GM23338 (cell line): Measurements from ENCODE around the gene RBM19. TPM values are rescaled to one million over a fixed set of nuclear protein-coding genes. Genes with fewer than 3 reads are reported as not detected.
A peak's percentile ranks its signal among the peaks of the same experiment; 100 is the strongest.

Source experiments
- ATAC-seq: fragments of 200-7000 bp; cut with Tn5 transposase; 3 replicates; pipeline ENCODE4 v1.9.1; 2020
- DNase-seq: peaks from one replicate; pipeline ENCODE4 v3.0.0-alpha.2; 2015; ENCODE audit warnings: low spot score
- H2AFZ ChIP-seq: fragments of 200-600 bp; sonication (generic); 2 replicates; pipeline ENCODE4 v1.8.0; 2016; ENCODE audit warnings: antibody characterized with exemption, mild to moderate bottlenecking, moderate library complexity
- H3F3A ChIP-seq: fragments of 200-600 bp; sonication (generic); replicated peaks from 2 replicates; pipeline ENCODE4 v1.8.0; 2017; ENCODE audit warnings: antibody characterized with exemption, mixed run types, low read depth
- H3K27ac ChIP-seq: fragments of 200-600 bp; sonication (generic); 2 replicates; pipeline ENCODE4 v1.6.1; 2016; ENCODE audit warnings: low read depth
- H3K27me3 ChIP-seq: fragments of 200-600 bp; sonication (generic); 2 replicates; pipeline ENCODE4 v1.8.0; 2016; ENCODE audit warnings: mild to moderate bottlenecking, mixed run types, moderate library complexity; ENCODE audit not compliant: insufficient read depth
- H3K36me3 ChIP-seq: fragments of 200-600 bp; sonication (generic); 2 replicates; pipeline ENCODE4 v1.8.0; 2016; ENCODE audit warnings: mild to moderate bottlenecking; ENCODE audit not compliant: insufficient read depth
- H3K4me1 ChIP-seq: fragments of 200-600 bp; sonication (generic); 2 replicates; pipeline ENCODE4 v1.8.0; 2016; ENCODE audit warnings: mild to moderate bottlenecking, moderate library complexity; ENCODE audit not compliant: insufficient read depth
- H3K4me2 ChIP-seq: fragments of 200-600 bp; sonication (generic); 2 replicates; pipeline ENCODE4 v1.7.1; 2017; ENCODE audit warnings: mixed run types
- H3K4me3 ChIP-seq: fragments of 200-600 bp; sonication (generic); 2 replicates; pipeline ENCODE4 v1.6.1; 2016; ENCODE audit warnings: mixed run types
- H3K79me2 ChIP-seq: fragments of 200-600 bp; sonication (generic); replicated peaks from 2 replicates; pipeline ENCODE4 v1.8.0; 2017; ENCODE audit warnings: mild to moderate bottlenecking; ENCODE audit not compliant: insufficient read depth
- H3K9me2 ChIP-seq: fragments of 200-600 bp; sonication (generic); 2 replicates; pipeline ENCODE4 v1.8.0; 2017; ENCODE audit not compliant: insufficient read depth
- H4K20me1 ChIP-seq: fragments of 200-600 bp; sonication (generic); replicated peaks from 2 replicates; pipeline ENCODE4 v1.8.0; 2017; ENCODE audit warnings: mild to moderate bottlenecking; ENCODE audit not compliant: insufficient read depth
- H3K27ac Mint-ChIP-seq: 2 replicates; pipeline ENCODE4 v1.8.0; 2020; ENCODE audit warnings: inconsistent platforms, mild to moderate bottlenecking, moderate library complexity, mixed read lengths
- H3K27me3 Mint-ChIP-seq: 3 replicates; pipeline ENCODE4 v1.8.0; 2022; ENCODE audit warnings: low read depth, mild to moderate bottlenecking, moderate library complexity, mixed read lengths, inconsistent platforms; ENCODE audit not compliant: insufficient read depth, poor library complexity
- H3K36me3 Mint-ChIP-seq: 3 replicates; pipeline ENCODE4 v1.8.0; 2021; ENCODE audit warnings: low read depth, mild to moderate bottlenecking, inconsistent platforms, moderate library complexity, mixed read lengths
- H3K4me1 Mint-ChIP-seq: 3 replicates; pipeline ENCODE4 v1.8.0; 2020; ENCODE audit warnings: mild to moderate bottlenecking, inconsistent platforms, mixed read lengths
- H3K4me3 Mint-ChIP-seq: 3 replicates; pipeline ENCODE4 v1.8.0; 2021; ENCODE audit warnings: moderate library complexity, mild to moderate bottlenecking, inconsistent platforms, mixed read lengths
- H3K9me3 Mint-ChIP-seq: 3 replicates; pipeline ENCODE4 v1.8.0; 2020; ENCODE audit warnings: moderate library complexity, mild to moderate bottlenecking, inconsistent platforms, mixed read lengths
- CREB1 ChIP-seq: fragments of 250-450 bp; sonication (Bioruptor Pico); IDR thresholded peaks from 2 replicates; pipeline ENCODE4 v1.5.0; 2020; ENCODE audit warnings: low read depth, mild to moderate bottlenecking, moderate library complexity
- CTCF ChIP-seq, 2 experiments: fragments of 200-600 bp in 1 of 2; sonication (generic) in 1 of 2; conservative IDR thresholded peaks; 2 replicates each; pipeline versions ENCODE4 v1.5.1 to v1.6.1; 2016 to 2017; ENCODE audit warnings: antibody characterized with exemption in 2 of 2, low read depth in 2 of 2, mild to moderate bottlenecking in 2 of 2, moderate library complexity in 1 of 2
- EZH2 ChIP-seq: fragments of 200-600 bp; sonication (generic); IDR thresholded peaks from one replicate; pipeline ENCODE4 v1.8.0; 2017; ENCODE audit warnings: antibody characterized with exemption, mild to moderate bottlenecking, low read depth; ENCODE audit not compliant: unreplicated experiment
- EZH2phosphoT487 ChIP-seq: fragments of 200-600 bp; sonication (generic); IDR thresholded peaks from one replicate; pipeline ENCODE4 v1.8.1; 2018; ENCODE audit warnings: antibody characterized with exemption; ENCODE audit not compliant: unreplicated experiment
- JUNB ChIP-seq: IDR thresholded peaks from one replicate; pipeline ENCODE4 v1.6.1; 2016; ENCODE audit warnings: antibody characterized with exemption; ENCODE audit not compliant: unreplicated experiment
- NANOG ChIP-seq: IDR thresholded peaks from 2 replicates; pipeline ENCODE4 v1.6.1; 2016; ENCODE audit warnings: antibody characterized with exemption, borderline replicate concordance
- POLR2AphosphoS5 ChIP-seq: IDR thresholded peaks from 2 replicates; pipeline ENCODE4 v1.6.1; 2016; ENCODE audit warnings: antibody characterized with exemption, low read depth
- STAT1 ChIP-seq: IDR thresholded peaks from one replicate; pipeline ENCODE4 v1.6.1; 2016; ENCODE audit warnings: antibody characterized with exemption; ENCODE audit not compliant: unreplicated experiment
- ZNF114 ChIP-seq: fragments of 250-450 bp; sonication (Bioruptor Pico); IDR thresholded peaks from 2 replicates; pipeline ENCODE4 v1.5.0; 2020; ENCODE audit warnings: mild to moderate bottlenecking, moderate library complexity
- ZNF331 ChIP-seq: fragments of 250-450 bp; sonication (Bioruptor Pico); IDR thresholded peaks from 2 replicates; pipeline ENCODE4 v1.5.0; 2020; ENCODE audit warnings: low read depth, mild to moderate bottlenecking, moderate library complexity
- ZNF462 ChIP-seq: fragments of 250-450 bp; sonication (Bioruptor Pico); IDR thresholded peaks from 2 replicates; pipeline ENCODE4 v1.5.0; 2020; ENCODE audit warnings: mild to moderate bottlenecking, moderate library complexity
- polyA plus RNA-seq: library from polyadenylated mRNA; unstranded; fragments of >200 nt; fragmentation: Nextera tagmentation; extraction: Ambion mirVana; gene quantifications from 2 replicates; pipeline ENCODE4 v1.2.1, GENCODE V29; 2016
- total RNA-seq: library from RNA; depleted of rRNA; stranded (reverse); fragments of >200 nt; shearing (Covaris generic); gene quantifications from 2 replicates; pipeline ENCODE4 v1.2.3, GENCODE V29; 2014
- TF ChIP-seq, protein P1 (sequence below): IDR thresholded peaks from 2 replicates; pipeline ENCODE4 v1.6.1; 2016; ENCODE audit warnings: antibody characterized with exemption
- TF ChIP-seq, protein P2 (sequence below): IDR thresholded peaks from one replicate; pipeline ENCODE4 v1.6.1; 2018; ENCODE audit warnings: antibody characterized with exemption; ENCODE audit not compliant: unreplicated experiment

Gene RBM19
- total and polyA plus RNA-seq, 2 experiments from 2014 or later: 43.4 to 56.7 TPM

GRCh38 chr12:113831016-113831415 is 135.1 kb downstream of the RBM19 start:
- H3K4me2 ChIP-seq: no peak overlapping the region
- H3K4me3 ChIP-seq: no peak overlapping the region
- Mint-ChIP-seq H3K4me1 (peaks cover 12% of the 10 kb centered on the region), H3K4me3 (no peak overlapping the region), H3K36me3 (no peaks in the 10 kb centered on the region; the same call in 2 of the 3 replicates), H3K27ac (peak overlapping the region; percentile 89), H3K27me3 (peaks cover 8% of the 10 kb centered on the region), H3K9me3 (no peaks in the 10 kb centered on the region)
- no peak for DNase-seq
- H3K27ac ChIP-seq: no peak overlapping the region
- no peak for TF ChIP-seq EZH2phosphoT487
- no peak for TF ChIP-seq EZH2
- no peak for TF ChIP-seq ZNF331 (CRISPR knock-in tag)
- no peak for TF ChIP-seq CREB1 (CRISPR knock-in tag)
- TF ChIP-seq POLR2AphosphoS5: no peak
- no peak for TF ChIP-seq ZNF462
- TF ChIP-seq, protein P1, sequence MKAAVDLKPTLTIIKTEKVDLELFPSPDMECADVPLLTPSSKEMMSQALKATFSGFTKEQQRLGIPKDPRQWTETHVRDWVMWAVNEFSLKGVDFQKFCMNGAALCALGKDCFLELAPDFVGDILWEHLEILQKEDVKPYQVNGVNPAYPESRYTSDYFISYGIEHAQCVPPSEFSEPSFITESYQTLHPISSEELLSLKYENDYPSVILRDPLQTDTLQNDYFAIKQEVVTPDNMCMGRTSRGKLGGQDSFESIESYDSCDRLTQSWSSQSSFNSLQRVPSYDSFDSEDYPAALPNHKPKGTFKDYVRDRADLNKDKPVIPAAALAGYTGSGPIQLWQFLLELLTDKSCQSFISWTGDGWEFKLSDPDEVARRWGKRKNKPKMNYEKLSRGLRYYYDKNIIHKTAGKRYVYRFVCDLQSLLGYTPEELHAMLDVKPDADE: no peak
- no peak for TF ChIP-seq STAT1
- TF ChIP-seq ZNF114 (CRISPR knock-in tag): no peak
- TF ChIP-seq JUNB: no peak
- TF ChIP-seq NANOG: no peak
- TF ChIP-seq, protein P2, sequence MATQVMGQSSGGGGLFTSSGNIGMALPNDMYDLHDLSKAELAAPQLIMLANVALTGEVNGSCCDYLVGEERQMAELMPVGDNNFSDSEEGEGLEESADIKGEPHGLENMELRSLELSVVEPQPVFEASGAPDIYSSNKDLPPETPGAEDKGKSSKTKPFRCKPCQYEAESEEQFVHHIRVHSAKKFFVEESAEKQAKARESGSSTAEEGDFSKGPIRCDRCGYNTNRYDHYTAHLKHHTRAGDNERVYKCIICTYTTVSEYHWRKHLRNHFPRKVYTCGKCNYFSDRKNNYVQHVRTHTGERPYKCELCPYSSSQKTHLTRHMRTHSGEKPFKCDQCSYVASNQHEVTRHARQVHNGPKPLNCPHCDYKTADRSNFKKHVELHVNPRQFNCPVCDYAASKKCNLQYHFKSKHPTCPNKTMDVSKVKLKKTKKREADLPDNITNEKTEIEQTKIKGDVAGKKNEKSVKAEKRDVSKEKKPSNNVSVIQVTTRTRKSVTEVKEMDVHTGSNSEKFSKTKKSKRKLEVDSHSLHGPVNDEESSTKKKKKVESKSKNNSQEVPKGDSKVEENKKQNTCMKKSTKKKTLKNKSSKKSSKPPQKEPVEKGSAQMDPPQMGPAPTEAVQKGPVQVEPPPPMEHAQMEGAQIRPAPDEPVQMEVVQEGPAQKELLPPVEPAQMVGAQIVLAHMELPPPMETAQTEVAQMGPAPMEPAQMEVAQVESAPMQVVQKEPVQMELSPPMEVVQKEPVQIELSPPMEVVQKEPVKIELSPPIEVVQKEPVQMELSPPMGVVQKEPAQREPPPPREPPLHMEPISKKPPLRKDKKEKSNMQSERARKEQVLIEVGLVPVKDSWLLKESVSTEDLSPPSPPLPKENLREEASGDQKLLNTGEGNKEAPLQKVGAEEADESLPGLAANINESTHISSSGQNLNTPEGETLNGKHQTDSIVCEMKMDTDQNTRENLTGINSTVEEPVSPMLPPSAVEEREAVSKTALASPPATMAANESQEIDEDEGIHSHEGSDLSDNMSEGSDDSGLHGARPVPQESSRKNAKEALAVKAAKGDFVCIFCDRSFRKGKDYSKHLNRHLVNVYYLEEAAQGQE: no peak
- no peak for TF ChIP-seq CTCF (conservative IDR thresholded peaks at IDR 0.05; ENCODE audit: low read depth in 2 of 2)
- H3K4me1 ChIP-seq: no peaks in the 10 kb centered on the region
- no peaks in the 10 kb centered on the region for H3K36me3 ChIP-seq
- ATAC-seq: no peak
- H3K9me2 ChIP-seq: no peaks in the 10 kb centered on the region
- H4K20me1 ChIP-seq: no peaks in the 10 kb centered on the region
- H2AFZ ChIP-seq: no peak overlapping the region
- no peaks in the 10 kb centered on the region for H3K79me2 ChIP-seq
- no peaks in the 10 kb centered on the region for H3F3A ChIP-seq
- no peaks in the 10 kb centered on the region for H3K27me3 ChIP-seq
